DND-41 (cell line): ENCODE measurements around the gene ALDOB.

Experiments used
- EZH2 ChIP-seq: IDR thresholded peaks from 3 replicates; pipeline ENCODE4 v1.6.1; 2012; ENCODE audit warnings: borderline replicate concordance, low read depth, mild to moderate bottlenecking, moderate library complexity, low read length, inconsistent platforms; ENCODE audit not compliant: severe bottlenecking
- TF ChIP-seq, protein P1 (sequence below): IDR thresholded peaks from 2 replicates; pipeline ENCODE4 v1.5.1; 2012; ENCODE audit warnings: borderline replicate concordance, low read length, moderate library complexity, mild to moderate bottlenecking; ENCODE audit not compliant: poor library complexity, severe bottlenecking; ENCODE audit errors: extremely low read depth

DNA sequence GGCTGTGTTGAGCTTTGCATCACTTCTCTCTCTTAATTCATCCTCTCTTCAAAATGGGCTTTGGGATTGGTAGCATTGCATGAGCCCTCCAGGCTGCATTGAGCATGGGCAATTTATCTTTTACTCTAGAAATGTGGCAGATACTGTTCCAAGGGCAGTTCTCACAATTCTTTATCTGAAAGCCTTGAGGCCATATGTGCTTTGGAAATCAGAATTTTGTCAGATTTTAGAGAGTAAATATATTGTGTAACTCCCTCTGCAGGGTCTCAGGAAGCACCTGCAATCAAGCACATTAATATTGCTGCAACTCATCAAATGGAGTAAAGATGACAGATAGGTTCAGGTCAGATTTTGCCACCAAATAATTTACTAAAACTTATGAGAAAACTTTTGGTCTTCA lies 17.6 kb downstream of the ALDOB start:
- TF ChIP-seq, protein P1, sequence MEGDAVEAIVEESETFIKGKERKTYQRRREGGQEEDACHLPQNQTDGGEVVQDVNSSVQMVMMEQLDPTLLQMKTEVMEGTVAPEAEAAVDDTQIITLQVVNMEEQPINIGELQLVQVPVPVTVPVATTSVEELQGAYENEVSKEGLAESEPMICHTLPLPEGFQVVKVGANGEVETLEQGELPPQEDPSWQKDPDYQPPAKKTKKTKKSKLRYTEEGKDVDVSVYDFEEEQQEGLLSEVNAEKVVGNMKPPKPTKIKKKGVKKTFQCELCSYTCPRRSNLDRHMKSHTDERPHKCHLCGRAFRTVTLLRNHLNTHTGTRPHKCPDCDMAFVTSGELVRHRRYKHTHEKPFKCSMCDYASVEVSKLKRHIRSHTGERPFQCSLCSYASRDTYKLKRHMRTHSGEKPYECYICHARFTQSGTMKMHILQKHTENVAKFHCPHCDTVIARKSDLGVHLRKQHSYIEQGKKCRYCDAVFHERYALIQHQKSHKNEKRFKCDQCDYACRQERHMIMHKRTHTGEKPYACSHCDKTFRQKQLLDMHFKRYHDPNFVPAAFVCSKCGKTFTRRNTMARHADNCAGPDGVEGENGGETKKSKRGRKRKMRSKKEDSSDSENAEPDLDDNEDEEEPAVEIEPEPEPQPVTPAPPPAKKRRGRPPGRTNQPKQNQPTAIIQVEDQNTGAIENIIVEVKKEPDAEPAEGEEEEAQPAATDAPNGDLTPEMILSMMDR = no peak
- TF ChIP-seq EZH2 = no peak
